ENCODE measurements around the gene SERPINA5. TPM values are rescaled to one million over a fixed set of nuclear protein-coding genes. Genes with fewer than 3 reads are reported as not detected.

SERPINA5 gene
- polyA plus RNA-seq, 1 of the 3 experiments (the other 2 are of a cell fraction) = 0.08 TPM

DNA sequence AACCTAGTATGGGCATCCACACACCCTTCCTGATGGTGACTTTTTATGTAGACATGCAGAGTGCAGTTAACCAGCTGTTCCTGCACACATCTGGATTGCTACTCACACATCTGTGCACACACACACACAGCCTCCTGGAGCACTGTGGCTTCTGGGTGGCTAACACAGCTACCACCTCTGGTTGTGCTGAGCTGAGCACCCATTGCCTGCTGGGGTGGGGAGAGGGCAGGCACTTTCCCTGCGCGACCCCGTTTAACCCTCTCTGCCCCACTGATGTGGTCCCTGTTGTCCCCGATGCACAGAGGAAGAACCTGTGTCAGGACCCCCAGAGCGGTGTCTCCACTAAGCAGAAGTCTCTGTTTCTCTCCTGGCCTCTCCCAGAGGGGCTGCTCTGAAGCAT lies 16.6 kb downstream of the SERPINA5 start:
- 96% methylated on average over 4 of the region's 5 CpGs for WGBS (ENCODE audit: low lambda C conversion rate)
- ChIA-PET POLR2A (no interaction called here), CTCF (interaction anchor here (1.0 to 1.2 kb wide), 2 partner anchors 11 to 15 kb away, joined by 3 read pairs; no protein-coding TSS in a partner anchor)
- no peak overlapping the region for H3K4me3 ChIP-seq (ENCODE audit: low read depth in 2 of 2, low read length in 1 of 2)
- no peaks in the 10 kb centered on the region for H3K9me2 ChIP-seq
- H3K36me3 ChIP-seq (replicated peaks in 1 of 2; ENCODE audit: control insufficient read depth in 1 of 2, insufficient read depth in 2 of 2, low read length in 1 of 2) = no peaks in the 10 kb centered on the region
- no peaks in the 10 kb centered on the region for H3K9me3 ChIP-seq
- H3K9ac ChIP-seq = no peak overlapping the region
- H2AFZ ChIP-seq (ENCODE audit: low read depth) = no peak overlapping the region
- no peak overlapping the region for H3K27ac ChIP-seq (ENCODE audit: low read depth in 2 of 2, low read length in 1 of 2)
- H3K27me3 ChIP-seq (ENCODE audit: insufficient read depth) = no peaks in the 10 kb centered on the region
- H4K20me1 ChIP-seq (ENCODE audit: insufficient read depth) = no peaks in the 10 kb centered on the region
- no peak for DNase-seq
- H3K4me2 ChIP-seq = no peak overlapping the region
- peaks cover 4% of the 10 kb centered on the region for H3F3A ChIP-seq (replicated peaks; ENCODE audit: insufficient read depth)
- H3K79me2 ChIP-seq (ENCODE audit: insufficient read depth) = no peaks in the 10 kb centered on the region
- peaks cover 0 to 33% of the 10 kb centered on the region in 2 experiments; a peak in 3 of 4 replicates for H3K4me1 ChIP-seq (ENCODE audit: control insufficient read depth in 1 of 2, insufficient read depth in 2 of 2, low read depth in 1 of 2, low read length in 1 of 2)
- TF ChIP-seq ELF1 (IDR thresholded peaks at IDR 0.05) = no peak
- TF ChIP-seq EZH2phosphoT487 (IDR thresholded peaks at IDR 0.05; ENCODE audit: borderline replicate concordance, low read depth) = no peak
- TF ChIP-seq TAF1 (IDR thresholded peaks at IDR 0.05; ENCODE audit: borderline replicate concordance, low read depth, low read length) = no peak
- TF ChIP-seq RAD21 (IDR thresholded peaks at IDR 0.05; ENCODE audit: low read length) = no peak
- no peak for TF ChIP-seq NRF1 (IDR thresholded peaks at IDR 0.05; ENCODE audit: low read depth, low read length)
- TF ChIP-seq FOXM1 (IDR thresholded peaks at IDR 0.05; ENCODE audit: low read depth) = no peak
- TF ChIP-seq TCF12 (IDR thresholded peaks at IDR 0.05) = no peak

- POLR2A ChIA-PET = interaction anchor here (0.6 kb wide), 1 partner anchor 16 kb away, joined by 3 read pairs; no protein-coding TSS in a partner anchor
- H3K4me3 ChIP-seq (ENCODE audit: low read depth in 2 of 2, low read length in 1 of 2) = no peak overlapping the region
- CTCF ChIA-PET = interaction anchor here (1.0 to 1.7 kb wide), 4 partner anchors 12 to 112 kb away, joined by 3 to 6 read pairs (median 4); no protein-coding TSS in a partner anchor
- no peaks in the 10 kb centered on the region for H4K20me1 ChIP-seq (ENCODE audit: insufficient read depth)
- no peaks in the 10 kb centered on the region for H3K9me2 ChIP-seq
- H3K9ac ChIP-seq = peak overlapping the region; percentile 56; the same call in 1 of the 2 replicates
- no peak overlapping the region; the same call in 1 of the 2 replicates for H2AFZ ChIP-seq (ENCODE audit: low read depth)
- H3K4me2 ChIP-seq = no peak overlapping the region
- no peak for DNase-seq
- peak overlapping the region in 1 of 2 experiments; percentile 96; a peak in 2 of 4 replicates for H3K27ac ChIP-seq (ENCODE audit: low read depth in 2 of 2, low read length in 1 of 2)
- peaks cover 4% of the 10 kb centered on the region for H3F3A ChIP-seq (replicated peaks; ENCODE audit: insufficient read depth)
- 93% methylated on average over 5 of the region's 7 CpGs for WGBS (ENCODE audit: low lambda C conversion rate)
- H3K9me3 ChIP-seq = no peaks in the 10 kb centered on the region
- TF ChIP-seq ZBTB33 (IDR thresholded peaks at IDR 0.05; ENCODE audit: borderline replicate concordance, low read depth) (no peak), TEAD4 (IDR thresholded peaks at IDR 0.05; ENCODE audit: borderline replicate concordance, insufficient read depth) (no peak), RAD21 (IDR thresholded peaks at IDR 0.05; ENCODE audit: low read length) (no peak), TAF1 (IDR thresholded peaks at IDR 0.05; ENCODE audit: borderline replicate concordance, low read depth, low read length) (no peak), REST (IDR thresholded peaks at IDR 0.05; ENCODE audit: low read depth, low read length) (no peak), FOSL2 (IDR thresholded peaks at IDR 0.05; ENCODE audit: borderline replicate concordance, low read depth) (no peak), YY1 (IDR thresholded peaks at IDR 0.05; ENCODE audit: low read depth) (no peak), EP300 (IDR thresholded peaks at IDR 0.05; ENCODE audit: borderline replicate concordance in 1 of 2, low read depth in 1 of 2, low read length in 1 of 2) (no peak), GATA2 (CRISPR knock-in tag; IDR thresholded peaks at IDR 0.05) (no peak), ELF1 (IDR thresholded peaks at IDR 0.05) (no peak), GABPA (IDR thresholded peaks at IDR 0.05; ENCODE audit: low read depth) (no peak), MEF2A (IDR thresholded peaks at IDR 0.05; ENCODE audit: borderline replicate concordance, low read depth) (no peak), MXI1 (IDR thresholded peaks at IDR 0.05; ENCODE audit: low read depth, low read length) (no peak), RFX5 (IDR thresholded peaks at IDR 0.05; ENCODE audit: low read length) (no peak), USF2 (IDR thresholded peaks at IDR 0.05; ENCODE audit: borderline replicate concordance, low read depth, low read length) (no peak), RXRA (IDR thresholded peaks at IDR 0.05; ENCODE audit: borderline replicate concordance, low read depth) (no peak), FOXJ3 (CRISPR knock-in tag; IDR thresholded peaks at IDR 0.05) (no peak)
- TF ChIP-seq, protein P1, sequence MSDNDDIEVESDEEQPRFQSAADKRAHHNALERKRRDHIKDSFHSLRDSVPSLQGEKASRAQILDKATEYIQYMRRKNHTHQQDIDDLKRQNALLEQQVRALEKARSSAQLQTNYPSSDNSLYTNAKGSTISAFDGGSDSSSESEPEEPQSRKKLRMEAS (IDR thresholded peaks at IDR 0.05; ENCODE audit: low read depth) = no peak
- H3K36me3 ChIP-seq (replicated peaks in 1 of 2; ENCODE audit: control insufficient read depth in 1 of 2, insufficient read depth in 2 of 2, low read length in 1 of 2) = no peaks in the 10 kb centered on the region
- H3K4me1 ChIP-seq (ENCODE audit: control insufficient read depth in 1 of 2, insufficient read depth in 2 of 2, low read depth in 1 of 2, low read length in 1 of 2) = peaks cover 0 to 33% of the 10 kb centered on the region in 2 experiments; a peak in 3 of 4 replicates
- H3K79me2 ChIP-seq (ENCODE audit: insufficient read depth) = no peaks in the 10 kb centered on the region
- no peaks in the 10 kb centered on the region for H3K27me3 ChIP-seq (ENCODE audit: insufficient read depth)
Measured at GRCh38 chr14:94598506-94598815, 17.2 kb downstream of the SERPINA5 start.

All from SK-N-SH (cell line).